Stimulated activated CD8-positive, alpha-beta memory T cell treated with anti-CD3 and anti-CD28 coated beads, Interleukin-7, amount 100 ng/mL, for 1 hour (primary cell): ENCODE data around the gene FHAD1.
A peak's percentile ranks its signal among the peaks of the same experiment; 100 is the strongest.

Source experiments
- DNase-seq, 2 donors: peaks; one replicate each; pipeline ENCODE4 v3.0.0-alpha.2; 2020; ENCODE audit warnings: low read depth in 2 of 2

The FHAD1 gene

DNA sequence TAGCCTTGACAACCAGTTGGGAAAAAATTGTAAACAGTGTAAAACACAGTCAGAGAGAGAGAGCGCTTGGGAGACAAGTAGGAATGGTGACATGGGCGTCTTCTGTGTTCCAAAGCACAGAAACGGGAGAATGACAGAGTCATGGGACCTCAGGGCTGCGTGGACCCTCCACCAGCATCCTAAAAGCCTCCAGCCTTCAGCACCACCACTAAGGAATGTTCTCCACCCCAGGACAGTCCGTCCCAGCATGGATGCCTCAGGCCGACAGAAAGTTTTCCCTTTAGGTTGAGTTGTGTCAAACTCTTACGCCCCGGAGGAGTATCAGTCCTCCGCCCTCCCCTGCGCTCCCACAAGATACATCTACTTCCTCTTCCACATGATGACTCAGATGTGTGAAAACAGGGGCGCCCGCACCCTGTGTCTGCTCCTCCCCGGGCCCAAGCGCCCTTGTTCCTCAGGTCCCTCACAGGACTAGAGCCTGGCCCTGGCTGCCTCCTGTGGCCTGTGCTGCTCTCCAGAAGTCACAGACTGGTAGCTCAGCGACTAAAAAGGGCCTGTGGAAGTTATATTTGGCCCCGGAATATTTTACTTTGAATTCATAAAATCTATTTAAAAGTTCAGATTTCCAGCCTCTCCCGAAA, 98.8 kb downstream of the FHAD1 start:
- DNase-seq = peak; percentile 15 to 49

DNA sequence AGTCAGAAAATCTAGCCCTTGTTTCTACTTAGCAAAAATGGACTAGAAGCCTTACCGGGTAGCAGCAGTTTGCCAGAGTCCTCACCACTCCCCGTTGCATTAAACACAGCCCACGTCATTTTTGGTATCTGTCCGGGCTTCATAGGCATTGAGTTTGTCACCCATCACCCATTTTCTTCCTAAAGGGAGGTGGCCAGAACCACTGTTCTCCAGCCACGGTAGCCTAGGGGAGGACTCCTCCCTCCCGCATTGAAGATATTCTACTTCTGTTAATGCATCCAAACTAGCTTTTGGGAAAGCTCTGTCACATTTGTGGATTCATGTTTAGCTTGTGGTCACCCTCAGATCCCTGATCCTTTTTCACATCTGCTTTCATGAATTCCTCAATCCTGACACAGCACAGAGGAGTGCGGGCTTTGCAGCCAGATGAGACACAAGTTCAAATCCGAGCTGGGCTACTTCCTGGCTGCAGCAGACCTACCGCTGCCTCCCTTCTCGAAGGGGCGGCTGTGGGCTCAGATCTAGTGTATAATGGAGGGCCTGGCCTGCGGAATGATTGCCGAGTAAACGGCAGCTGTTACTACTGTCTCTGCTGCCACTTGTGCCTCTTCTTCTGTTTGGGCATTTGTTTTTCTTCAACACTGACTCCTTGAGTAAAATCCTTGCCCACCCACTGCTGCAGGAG, 99.5 kb downstream of the FHAD1 start:
- DNase-seq = no peak

DNA sequence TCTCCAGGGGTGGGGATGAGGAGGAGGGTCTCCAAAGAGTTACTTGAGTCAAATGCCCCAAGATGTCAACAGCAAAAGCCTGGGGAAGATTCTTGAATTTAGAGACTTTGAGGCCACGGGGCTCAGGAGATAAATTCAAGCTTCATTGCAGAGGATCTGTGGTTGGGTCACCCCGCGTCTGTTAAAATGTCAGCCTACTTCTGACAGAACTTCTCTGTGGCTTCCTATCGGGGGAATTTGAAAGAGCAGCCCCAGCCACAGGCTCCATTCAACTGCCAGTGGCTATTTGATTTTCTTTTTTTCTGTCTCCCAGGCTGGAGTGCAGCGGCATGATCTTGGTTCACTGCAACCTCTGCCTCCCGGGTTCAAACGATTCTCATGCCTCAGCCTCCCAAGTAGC, 100.2 kb downstream of the FHAD1 start:
- peak in 1 of 2 donors; percentile 8 for DNase-seq

GRCh38 chr1:15348648-15349047, 101.6 kb downstream of the FHAD1 start:
- DNase-seq = no peak

DNA sequence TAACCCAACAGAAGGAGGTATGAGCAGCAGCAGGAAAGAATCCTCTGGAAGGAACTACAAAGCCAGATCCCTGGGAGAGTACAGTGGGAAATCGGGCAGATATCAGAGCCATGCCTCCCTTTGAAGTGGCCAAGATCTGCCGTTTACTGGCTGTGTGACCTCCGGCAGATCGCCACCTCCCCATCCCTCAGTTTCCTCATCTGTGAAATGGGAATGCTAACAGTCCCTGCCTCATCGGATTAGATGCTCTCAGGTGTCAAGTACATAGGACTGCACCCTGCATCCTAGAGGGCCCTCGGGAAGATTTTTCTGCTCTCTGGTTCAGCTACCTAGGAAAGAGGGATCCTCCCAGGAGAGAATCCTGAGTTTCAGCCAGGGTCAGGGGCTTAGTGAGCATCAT, 102.1 kb downstream of the FHAD1 start:
- no peak for DNase-seq

GRCh38 chr1:15350151-15350550, 103.1 kb downstream of the FHAD1 start:
- no peak for DNase-seq

GRCh38 chr1:15350551-15351200, 103.7 kb downstream of the FHAD1 start:
- DNase-seq = no peak

GRCh38 chr1:15351310-15351709, 104.3 kb downstream of the FHAD1 start:
- no peak for DNase-seq

GRCh38 chr1:15352128-15352957, 105.3 kb downstream of the FHAD1 start:
- DNase-seq = peak; percentile 8 to 36

DNA sequence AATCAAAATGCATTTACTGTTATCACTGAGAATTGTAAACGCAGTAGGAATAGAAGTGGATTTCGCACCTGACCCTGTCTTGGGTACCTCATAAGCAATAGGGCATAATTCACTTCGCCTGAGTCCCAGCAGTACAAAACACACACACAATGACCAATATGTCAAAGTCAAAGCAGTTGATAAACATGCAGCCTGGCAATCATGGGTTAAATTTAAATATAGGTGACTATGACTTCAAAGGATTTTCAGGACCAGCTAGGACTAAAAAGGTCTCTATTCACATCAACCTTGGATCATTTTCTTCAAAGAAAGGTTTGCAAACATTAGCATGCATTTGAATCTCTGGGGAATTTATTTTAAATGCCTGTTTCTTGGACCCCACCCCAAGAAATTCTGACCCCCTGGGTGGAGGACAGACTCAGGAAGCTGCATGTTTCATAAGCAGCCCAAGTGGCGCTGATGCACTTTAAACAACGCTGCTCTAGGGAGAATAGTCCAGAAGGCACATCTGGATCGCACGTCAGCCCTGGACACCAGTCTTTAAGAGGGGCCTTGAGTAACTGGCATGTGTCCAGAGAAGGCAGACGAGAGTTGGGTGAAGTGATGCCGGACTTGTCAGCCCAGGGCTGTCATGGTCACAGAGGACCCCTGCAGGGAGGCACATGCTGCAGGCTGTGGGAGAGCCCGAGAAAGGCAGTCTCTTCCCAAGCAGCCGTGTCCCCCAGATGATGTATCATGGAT, 107.0 kb downstream of the FHAD1 start:
- DNase-seq = no peak

DNA sequence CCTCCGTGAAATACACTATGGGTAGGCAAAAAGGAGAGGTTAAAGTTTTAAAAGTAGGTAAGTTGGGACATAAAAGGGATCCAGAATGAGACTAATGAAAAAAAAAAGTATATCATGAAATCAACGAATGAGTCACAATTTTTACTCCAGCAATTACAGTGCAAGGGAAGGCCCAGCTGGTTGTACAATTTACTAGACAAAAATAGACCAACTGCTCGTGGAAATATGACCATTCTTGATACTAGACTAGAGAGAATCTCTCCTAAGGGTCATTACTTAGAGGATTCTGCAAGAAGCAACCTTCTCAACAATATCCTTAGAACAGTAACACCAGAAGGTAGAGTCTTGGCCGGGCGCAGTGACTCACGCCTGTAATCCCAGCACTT, 107.5 kb downstream of the FHAD1 start:
- no peak for DNase-seq

DNA sequence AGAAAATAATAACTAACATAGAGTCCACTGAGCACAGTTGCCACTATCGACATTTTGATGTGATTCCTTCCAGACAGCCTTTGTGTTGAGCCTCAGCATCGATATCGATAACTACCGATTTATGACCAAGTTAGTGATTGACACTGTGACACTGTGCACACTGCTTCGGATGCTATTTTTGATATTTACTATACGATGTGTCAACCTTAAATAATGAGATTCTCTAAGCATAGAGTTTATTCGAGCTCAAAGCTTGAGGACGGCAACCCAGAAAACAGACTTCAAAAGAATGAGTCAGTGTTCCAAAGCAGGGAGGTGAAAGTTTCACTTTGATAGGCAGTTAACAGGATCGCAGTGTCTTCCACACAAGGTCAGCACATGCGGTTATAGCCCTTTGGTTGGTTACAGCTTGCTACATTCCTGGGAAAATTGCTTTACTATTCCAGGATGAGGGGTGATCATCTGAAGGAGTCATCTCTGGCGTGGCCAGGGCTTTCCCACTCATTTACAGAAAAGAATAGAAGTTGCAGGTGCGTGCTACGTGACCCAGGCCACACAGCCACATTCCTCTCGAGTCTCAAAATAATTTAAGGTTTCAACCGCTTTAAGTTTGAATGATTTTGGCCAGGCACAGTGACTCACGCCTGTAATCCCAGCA, 109.1 kb downstream of the FHAD1 start:
- DNase-seq = no peak

DNA sequence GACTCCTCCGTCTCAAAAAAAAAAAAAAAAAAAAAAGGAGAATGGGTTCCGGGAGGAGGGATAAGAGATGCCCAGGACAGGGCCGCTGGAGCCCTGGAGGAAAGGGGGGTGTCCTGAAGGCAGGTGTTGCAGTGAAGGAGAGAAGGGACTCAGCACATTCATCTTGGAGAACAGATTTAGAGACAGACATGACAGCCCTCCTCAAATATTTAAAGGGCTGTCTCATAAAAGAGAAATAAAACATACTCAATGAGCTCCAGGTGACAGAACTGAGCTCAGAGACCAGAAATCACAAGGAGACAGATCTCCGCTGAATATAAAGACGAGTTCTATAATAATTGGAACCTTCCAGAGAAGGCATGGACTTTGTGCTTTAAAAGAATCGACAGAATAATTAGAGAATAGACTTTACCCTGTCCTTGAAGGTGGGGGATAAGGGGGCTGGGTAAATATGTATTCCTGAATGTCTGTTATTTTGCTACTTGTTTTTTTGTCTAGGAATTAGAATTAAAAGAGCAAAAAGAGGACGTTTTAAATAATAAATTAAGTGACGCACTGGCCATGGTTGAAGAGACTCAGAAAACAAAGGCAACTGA, 110.7 kb downstream of the FHAD1 start:
- DNase-seq = no peak

DNA sequence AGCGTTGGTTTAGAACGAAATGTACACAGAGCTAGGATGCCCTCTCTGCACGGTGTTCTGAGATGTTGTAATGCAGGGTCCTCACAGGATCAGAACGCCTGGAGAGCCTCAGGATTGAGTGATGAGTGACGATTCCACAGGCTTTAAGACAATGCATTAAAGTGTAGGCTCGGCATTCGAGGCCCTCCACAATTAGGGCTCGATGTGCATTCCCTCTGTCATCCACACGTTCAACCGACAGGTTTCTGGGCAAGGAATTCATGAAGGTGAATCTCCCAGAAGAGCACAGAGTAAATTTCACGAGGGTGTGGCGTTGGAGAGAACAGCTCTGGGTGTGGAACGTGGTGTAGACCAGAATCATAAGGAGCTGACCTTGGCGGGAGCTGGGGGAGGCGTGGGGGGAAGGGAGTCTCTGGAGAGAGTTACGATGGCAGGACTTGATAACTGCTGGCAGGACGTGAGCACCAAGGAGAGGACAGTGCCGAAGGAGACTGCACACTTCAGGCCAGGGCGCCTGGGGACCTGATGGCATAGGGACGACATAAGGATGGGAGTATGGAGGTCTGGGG, 111.6 kb downstream of the FHAD1 start:
- DNase-seq = no peak

DNA sequence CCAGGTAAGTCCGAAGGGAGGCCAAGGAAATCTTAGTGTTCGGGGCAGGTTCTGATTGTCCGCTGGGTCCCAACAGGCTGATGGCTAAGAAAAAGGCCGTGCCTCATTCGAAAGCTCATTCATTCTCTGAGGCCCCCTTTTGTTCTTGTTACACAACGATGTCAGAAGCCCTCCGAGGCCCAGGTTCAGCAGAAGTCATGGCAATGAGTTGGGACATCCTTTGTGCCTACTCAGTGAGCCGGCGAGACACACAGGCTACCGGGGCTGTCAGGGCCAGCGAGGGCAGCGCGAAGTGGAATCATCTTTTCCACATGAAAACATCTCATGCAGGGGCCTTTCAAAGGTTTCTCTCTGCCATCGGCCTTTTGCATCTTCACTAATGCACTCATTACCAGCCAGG, 113.7 kb downstream of the FHAD1 start:
- DNase-seq = no peak

DNA sequence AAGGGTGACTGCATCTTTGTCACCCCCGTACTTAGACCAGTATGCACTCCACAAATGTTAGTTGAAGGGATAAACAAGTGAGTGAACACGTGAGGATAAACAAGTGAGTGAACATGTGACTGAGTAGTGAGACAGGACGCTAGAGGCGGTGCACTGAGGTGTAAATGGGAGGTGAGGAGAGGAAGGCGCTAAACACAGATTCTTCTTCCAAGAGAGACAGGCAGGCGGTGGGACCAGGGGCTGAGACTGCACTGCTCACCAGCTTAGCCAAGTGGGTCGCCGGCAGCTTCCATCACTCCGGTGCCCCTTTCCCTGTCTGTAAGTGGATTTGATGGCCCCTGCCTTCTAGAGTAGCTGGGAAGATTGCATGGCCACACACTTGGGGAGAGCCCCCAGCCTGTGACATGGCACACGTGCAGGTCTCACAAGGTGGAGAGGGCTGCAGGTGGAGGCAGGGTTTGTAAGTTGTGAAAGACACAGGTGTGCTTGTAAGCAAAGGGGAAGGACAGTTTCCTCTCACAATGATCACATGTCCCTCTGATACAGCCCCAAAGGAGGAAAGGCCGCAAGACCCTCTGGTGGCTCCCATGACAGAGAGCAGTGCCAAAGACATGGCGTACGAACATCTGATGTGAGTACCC, 115.2 kb downstream of the FHAD1 start:
- no peak for DNase-seq

- no peak for DNase-seq
Measured at GRCh38 chr1:15362737-15363128, 115.7 kb downstream of the FHAD1 start.

- no peak for DNase-seq
Measured at GRCh38 chr1:15364740-15365139, 117.7 kb downstream of the FHAD1 start.

- no peak for DNase-seq
Measured at GRCh38 chr1:15368888-15369287, 121.9 kb downstream of the FHAD1 start.

DNA sequence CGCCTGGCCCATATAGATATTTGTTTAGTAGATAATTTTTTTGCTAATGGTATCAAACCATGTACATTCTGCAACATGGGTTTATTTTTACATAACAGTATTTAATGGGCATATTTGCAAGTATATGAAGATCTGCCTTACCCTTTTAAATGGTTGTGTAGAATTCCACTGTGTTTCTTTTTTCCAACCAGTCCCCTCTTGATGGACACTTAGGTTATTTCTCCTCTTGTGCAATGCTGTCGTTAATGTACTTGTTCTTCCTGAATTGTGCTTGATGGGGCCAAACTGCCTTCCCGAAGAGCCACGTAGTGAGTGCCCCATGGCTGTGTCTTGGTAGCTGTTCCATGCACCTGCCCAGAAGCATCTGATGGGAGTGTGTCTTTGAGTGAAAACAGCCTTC, 123.2 kb downstream of the FHAD1 start:
- no peak for DNase-seq
